Endothelial cell of umbilical vein (primary cell): Measurements from ENCODE around the gene CLCN4.
A peak's percentile ranks its signal among the peaks of the same experiment; 100 is the strongest.

Source experiments
- EZH2 ChIP-seq: IDR thresholded peaks from 2 replicates; pipeline ENCODE4 v1.6.1; 2012; ENCODE audit warnings: borderline replicate concordance, low read depth, mild to moderate bottlenecking, moderate library complexity, low read length, inconsistent platforms; ENCODE audit not compliant: severe bottlenecking
- FOS ChIP-seq: IDR thresholded peaks from 2 replicates; pipeline ENCODE4 v1.6.1; 2011; ENCODE audit warnings: mild to moderate bottlenecking, low read length, moderate library complexity, borderline replicate concordance; ENCODE audit not compliant: insufficient read depth
- POLR2AphosphoS5 ChIP-seq: IDR thresholded peaks from 2 replicates; pipeline ENCODE4 v1.6.1; 2012; ENCODE audit warnings: low read depth, mild to moderate bottlenecking, control low read depth, low read length, moderate library complexity; ENCODE audit not compliant: insufficient read depth
- TF ChIP-seq, protein P1 (sequence below), 2 donors: IDR thresholded peaks; 1 replicate in 1 of 2; 2 replicates in 1 of 2; pipeline ENCODE4 v1.5.1; 2011; ENCODE audit warnings: low read length in 2 of 2, mild to moderate bottlenecking in 2 of 2, moderate library complexity in 2 of 2, control low read depth in 1 of 2, inconsistent platforms in 1 of 2, low read depth in 1 of 2; ENCODE audit not compliant: insufficient read depth in 1 of 2; ENCODE audit errors: extremely low read depth in 1 of 2
- TF ChIP-seq, protein P2 (sequence below): IDR thresholded peaks from 2 replicates; pipeline ENCODE4 v1.6.1; 2011; ENCODE audit not compliant: insufficient read depth, insufficient read length

DNA sequence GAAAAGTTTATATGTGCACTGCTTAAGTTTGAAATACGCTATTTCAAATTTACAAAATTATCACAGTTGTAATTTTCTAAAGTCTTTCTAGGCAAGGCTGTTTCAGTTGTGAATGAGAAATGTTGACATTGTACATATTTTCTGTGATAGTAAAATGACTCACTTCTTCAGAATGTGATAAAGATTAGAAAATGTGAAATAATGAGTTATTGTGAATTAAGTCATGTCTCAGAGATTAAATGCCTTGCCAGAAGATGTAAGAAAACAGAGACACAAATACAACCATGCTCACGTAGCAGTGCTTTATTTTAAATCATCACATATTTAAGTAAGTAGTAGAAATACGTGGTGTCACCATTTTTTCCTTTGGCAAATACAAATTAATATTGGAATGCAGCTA, 768 bp downstream of the CLCN4 start:
- TF ChIP-seq, protein P1, sequence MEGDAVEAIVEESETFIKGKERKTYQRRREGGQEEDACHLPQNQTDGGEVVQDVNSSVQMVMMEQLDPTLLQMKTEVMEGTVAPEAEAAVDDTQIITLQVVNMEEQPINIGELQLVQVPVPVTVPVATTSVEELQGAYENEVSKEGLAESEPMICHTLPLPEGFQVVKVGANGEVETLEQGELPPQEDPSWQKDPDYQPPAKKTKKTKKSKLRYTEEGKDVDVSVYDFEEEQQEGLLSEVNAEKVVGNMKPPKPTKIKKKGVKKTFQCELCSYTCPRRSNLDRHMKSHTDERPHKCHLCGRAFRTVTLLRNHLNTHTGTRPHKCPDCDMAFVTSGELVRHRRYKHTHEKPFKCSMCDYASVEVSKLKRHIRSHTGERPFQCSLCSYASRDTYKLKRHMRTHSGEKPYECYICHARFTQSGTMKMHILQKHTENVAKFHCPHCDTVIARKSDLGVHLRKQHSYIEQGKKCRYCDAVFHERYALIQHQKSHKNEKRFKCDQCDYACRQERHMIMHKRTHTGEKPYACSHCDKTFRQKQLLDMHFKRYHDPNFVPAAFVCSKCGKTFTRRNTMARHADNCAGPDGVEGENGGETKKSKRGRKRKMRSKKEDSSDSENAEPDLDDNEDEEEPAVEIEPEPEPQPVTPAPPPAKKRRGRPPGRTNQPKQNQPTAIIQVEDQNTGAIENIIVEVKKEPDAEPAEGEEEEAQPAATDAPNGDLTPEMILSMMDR (IDR thresholded peaks at IDR 0.05; ENCODE audit: extremely low read depth in 1 of 2, insufficient read depth in 1 of 2, low read depth in 1 of 2, low read length in 2 of 2): no peak
- no peak for TF ChIP-seq POLR2AphosphoS5
- TF ChIP-seq, protein P2, sequence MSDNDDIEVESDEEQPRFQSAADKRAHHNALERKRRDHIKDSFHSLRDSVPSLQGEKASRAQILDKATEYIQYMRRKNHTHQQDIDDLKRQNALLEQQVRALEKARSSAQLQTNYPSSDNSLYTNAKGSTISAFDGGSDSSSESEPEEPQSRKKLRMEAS: no peak
- no peak for TF ChIP-seq EZH2
- TF ChIP-seq FOS: peak; percentile 56
